OCI-LY1 (cell line): ENCODE results near the gene LOXL4.

Experiments used
- H2AFZ ChIP-seq: fragments of 200-600 bp; sonication (generic), shearing (Covaris generic); 2 replicates; pipeline ENCODE4 v1.6.0; 2014; ENCODE audit warnings: antibody characterized with exemption, mild to moderate bottlenecking, low read length
- H3F3A ChIP-seq: fragments of 200-600 bp; sonication (generic), shearing (Covaris generic); 2 replicates; pipeline ENCODE4 v1.6.0; 2014; ENCODE audit warnings: mild to moderate bottlenecking, antibody characterized with exemption, low read length, moderate library complexity; ENCODE audit not compliant: insufficient read depth
- H3K27ac ChIP-seq: fragments of 200-600 bp; sonication (generic); 2 replicates; pipeline ENCODE4 v1.5.1; 2014; ENCODE audit warnings: low read length, mixed run types, mild to moderate bottlenecking, low read depth; ENCODE audit not compliant: poor library complexity, severe bottlenecking
- H3K27me3 ChIP-seq: fragments of 200-600 bp; sonication (generic); 2 replicates; pipeline ENCODE4 v1.6.0; 2014; ENCODE audit warnings: antibody characterized with exemption, mild to moderate bottlenecking, low read length, moderate library complexity; ENCODE audit not compliant: insufficient read depth
- H3K36me3 ChIP-seq: fragments of 200-600 bp; sonication (generic); 2 replicates; pipeline ENCODE4 v1.6.1; 2014; ENCODE audit warnings: mild to moderate bottlenecking, antibody characterized with exemption, low read length, moderate library complexity, mixed read lengths; ENCODE audit not compliant: insufficient read depth
- H3K4me1 ChIP-seq: fragments of 200-600 bp; sonication (generic); 2 replicates; pipeline ENCODE4 v1.5.1; 2014; ENCODE audit warnings: mild to moderate bottlenecking, low read length, moderate library complexity; ENCODE audit not compliant: insufficient read depth, severe bottlenecking
- H3K4me2 ChIP-seq: fragments of 200-600 bp; sonication (generic), shearing (Covaris generic); 2 replicates; pipeline ENCODE4 v1.6.1; 2014; ENCODE audit warnings: low read length
- H3K4me3 ChIP-seq: fragments of 200-600 bp; sonication (generic); 2 replicates; pipeline ENCODE4 v1.5.1; 2014; ENCODE audit warnings: low read length, low read depth, mild to moderate bottlenecking, mixed read lengths; ENCODE audit not compliant: poor library complexity, severe bottlenecking
- H3K79me2 ChIP-seq: fragments of 200-600 bp; shearing (Covaris generic); 2 replicates; pipeline ENCODE4 v1.6.1; 2016; ENCODE audit warnings: mixed run types, low read length, mixed read lengths; ENCODE audit not compliant: insufficient read depth
- H3K9ac ChIP-seq: fragments of 200-600 bp; sonication (generic), shearing (Covaris generic); 2 replicates; pipeline ENCODE4 v1.6.1; 2014; ENCODE audit warnings: mild to moderate bottlenecking, low read length, mixed read lengths
- H3K9me2 ChIP-seq: fragments of 200-600 bp; sonication (generic), shearing (Covaris generic); 2 replicates; pipeline ENCODE4 v1.6.1; 2014; ENCODE audit warnings: low read depth, mild to moderate bottlenecking, low read length, mixed read lengths
- H3K9me3 ChIP-seq: fragments of 200-600 bp; shearing (Covaris generic); 2 replicates; pipeline ENCODE4 v1.6.1; 2014; ENCODE audit warnings: low read length, mixed read lengths
- H4K20me1 ChIP-seq: fragments of 200-600 bp; sonication (generic), shearing (Covaris generic); 2 replicates; pipeline ENCODE4 v1.6.0; 2016; ENCODE audit warnings: mild to moderate bottlenecking, low read length; ENCODE audit not compliant: insufficient read depth
- CTCF ChIP-seq: fragments of 200-600 bp; sonication (generic), shearing (Covaris generic); IDR thresholded peaks from 2 replicates; pipeline ENCODE4 v1.5.1; 2017; ENCODE audit warnings: mild to moderate bottlenecking, antibody characterized with exemption, low read length, moderate library complexity, mixed read lengths
- EZH2 ChIP-seq: fragments of 200-600 bp; sonication (generic), shearing (Covaris generic); IDR thresholded peaks from 2 replicates; pipeline ENCODE4 v1.8.0; 2017; ENCODE audit warnings: borderline replicate concordance, mixed run types, mild to moderate bottlenecking, antibody characterized with exemption, low read length, moderate library complexity, mixed read lengths

LOXL4 gene

GRCh38 chr10:98270073-98270740 lies 2.2 kb upstream of the LOXL4 start:
- Histone ChIP-seq H2AFZ (no peak overlapping the region), H3K27ac (no peak overlapping the region), H3K4me3 (no peak overlapping the region), H3K36me3 (no peaks in the 10 kb centered on the region), H3K9ac (no peak overlapping the region), H4K20me1 (no peaks in the 10 kb centered on the region), H3K4me1 (no peaks in the 10 kb centered on the region), H3K27me3 (no peaks in the 10 kb centered on the region), H3K4me2 (no peak overlapping the region), H3F3A (no peaks in the 10 kb centered on the region), H3K9me2 (no peaks in the 10 kb centered on the region), H3K79me2 (no peaks in the 10 kb centered on the region), H3K9me3 (no peaks in the 10 kb centered on the region)
- TF ChIP-seq EZH2 (no peak), CTCF (no peak)

- no peaks in the 10 kb centered on the region for H3K36me3 ChIP-seq
- no peak overlapping the region for H3K9ac ChIP-seq
- no peaks in the 10 kb centered on the region for H4K20me1 ChIP-seq
- TF ChIP-seq EZH2 = no peak
- no peak for TF ChIP-seq CTCF
- H3K27me3 ChIP-seq = no peaks in the 10 kb centered on the region
- no peaks in the 10 kb centered on the region for H3F3A ChIP-seq
- H3K4me2 ChIP-seq = no peak overlapping the region
- H3K9me2 ChIP-seq = no peaks in the 10 kb centered on the region
- H3K79me2 ChIP-seq = no peaks in the 10 kb centered on the region
- no peak overlapping the region for H3K27ac ChIP-seq
- no peak overlapping the region for H2AFZ ChIP-seq
- no peaks in the 10 kb centered on the region for H3K4me1 ChIP-seq
- H3K4me3 ChIP-seq = no peak overlapping the region
- no peaks in the 10 kb centered on the region for H3K9me3 ChIP-seq
Measured at GRCh38 chr10:98269435-98269912, 1.5 kb upstream of the LOXL4 start.

- H3K4me1 ChIP-seq = no peaks in the 10 kb centered on the region
- H3K27ac ChIP-seq = no peak overlapping the region
- no peaks in the 10 kb centered on the region for H3K27me3 ChIP-seq
- no peaks in the 10 kb centered on the region for H3K9me2 ChIP-seq
- H3K9me3 ChIP-seq = no peaks in the 10 kb centered on the region
- H3K36me3 ChIP-seq = no peaks in the 10 kb centered on the region
- H3F3A ChIP-seq = no peaks in the 10 kb centered on the region
- no peak overlapping the region for H2AFZ ChIP-seq
- no peaks in the 10 kb centered on the region for H4K20me1 ChIP-seq
- H3K9ac ChIP-seq = no peak overlapping the region
- no peak overlapping the region for H3K4me2 ChIP-seq
- no peaks in the 10 kb centered on the region for H3K79me2 ChIP-seq
- TF ChIP-seq EZH2 = no peak
- TF ChIP-seq CTCF = no peak
- H3K4me3 ChIP-seq = no peak overlapping the region
Measured at GRCh38 chr10:98268694-98269431, 869 bp upstream of the LOXL4 start.
